Hindlimb muscle (tissue), 1 donor: Measurements from ENCODE around the gene CRNN. TPM values are rescaled to one million over a fixed set of nuclear protein-coding genes. Genes with fewer than 3 reads are reported as not detected.

Experiments
- DNase-seq: peaks from one replicate; pipeline ENCODE4 v3.0.0-alpha.2; 2013
- polyA plus RNA-seq: library from polyadenylated mRNA; unstranded; fragments of 120-200 nt; gene quantifications from one replicate; pipeline ENCODE4 v1.2.1, GENCODE V29; 2013; ENCODE audit not compliant: insufficient read length

The CRNN gene
- polyA plus RNA-seq, 1 donor = not detected

GRCh38 chr1:152415454-152416227, 1.6 kb upstream of the CRNN start:
- no peak for DNase-seq

- DNase-seq = no peak
These were observed 1.3 kb downstream of the CRNN start for GRCh38 chr1:152412756-152413155.

- DNase-seq = no peak
These were observed 2.9 kb downstream of the CRNN start for GRCh38 chr1:152411134-152411533.

- no peak for DNase-seq
These were observed 3.5 kb downstream of the CRNN start for GRCh38 chr1:152410599-152410998.

- no peak for DNase-seq
These were observed 4.0 kb downstream of the CRNN start for GRCh38 chr1:152410028-152410427.

GRCh38 chr1:152408664-152409063, 5.4 kb downstream of the CRNN start:
- DNase-seq = no peak

GRCh38 chr1:152398812-152399698, 15.0 kb downstream of the CRNN start:
- DNase-seq = no peak

GRCh38 chr1:152397474-152397873, 16.6 kb downstream of the CRNN start:
- no peak for DNase-seq

- DNase-seq = no peak
These were observed 19.9 kb downstream of the CRNN start for GRCh38 chr1:152394151-152394550.

GRCh38 chr1:152392909-152393308, 21.2 kb downstream of the CRNN start:
- no peak for DNase-seq

- DNase-seq = no peak
These were observed 25.2 kb downstream of the CRNN start for GRCh38 chr1:152388889-152389288.

GRCh38 chr1:152386940-152387339, 27.1 kb downstream of the CRNN start:
- DNase-seq = no peak

GRCh38 chr1:152380932-152381331, 33.1 kb downstream of the CRNN start:
- no peak for DNase-seq

GRCh38 chr1:152374451-152374850, 39.6 kb downstream of the CRNN start:
- DNase-seq = no peak

- no peak for DNase-seq
These were observed 41.4 kb downstream of the CRNN start for GRCh38 chr1:152372672-152373071.

- DNase-seq = no peak
These were observed 46.6 kb downstream of the CRNN start for GRCh38 chr1:152367436-152367835.

- no peak for DNase-seq
These were observed 54.2 kb downstream of the CRNN start, which contains the start of gene FLG2 for GRCh38 chr1:152359906-152360305. Gene FLG2 (minus strand): TSS chr1:152360006. CDS start chr1:152358884, 1,122 bp downstream.

Other genes with a start within 250 kb of the CRNN start
- 0.09 TPM for gene HRNR, start 190.1 kb downstream of the CRNN start, polyA plus RNA-seq
- 1.1 TPM for gene FLG, start 89.0 kb downstream of the CRNN start, polyA plus RNA-seq
- gene FLG2, start 54.3 kb downstream of the CRNN start, polyA plus RNA-seq = 0.12 TPM
- not detected for gene LCE5A, start 96.5 kb upstream of the CRNN start, polyA plus RNA-seq
- gene CRCT1, start 100.2 kb upstream of the CRNN start, polyA plus RNA-seq = not detected
- gene LCE3E, start 152.5 kb upstream of the CRNN start, polyA plus RNA-seq = not detected
- not detected for gene LCE3D, start 166.3 kb upstream of the CRNN start, polyA plus RNA-seq
- not detected for gene LCE3C, start 186.0 kb upstream of the CRNN start, polyA plus RNA-seq
- gene LCE3B, start 199.5 kb upstream of the CRNN start, polyA plus RNA-seq = not detected
- not detected for gene LCE3A, start 208.8 kb upstream of the CRNN start, polyA plus RNA-seq
- gene LCE2D, start 249.1 kb upstream of the CRNN start, polyA plus RNA-seq = not detected